Anterior cingulate cortex (tissue), 58 donors: ENCODE results near the gene MCHR1.
"Not testable (repeated sequence)": the region's sequence is repeated elsewhere in the genome, so short reads cannot be mapped to it uniquely, and the experiment has no call there.

Source experiments
- DNase-seq, 58 donors: peaks; one replicate each; lab custom pipeline; 2025; lab: John Stamatoyannopoulos, UW

MCHR1 gene

DNA sequence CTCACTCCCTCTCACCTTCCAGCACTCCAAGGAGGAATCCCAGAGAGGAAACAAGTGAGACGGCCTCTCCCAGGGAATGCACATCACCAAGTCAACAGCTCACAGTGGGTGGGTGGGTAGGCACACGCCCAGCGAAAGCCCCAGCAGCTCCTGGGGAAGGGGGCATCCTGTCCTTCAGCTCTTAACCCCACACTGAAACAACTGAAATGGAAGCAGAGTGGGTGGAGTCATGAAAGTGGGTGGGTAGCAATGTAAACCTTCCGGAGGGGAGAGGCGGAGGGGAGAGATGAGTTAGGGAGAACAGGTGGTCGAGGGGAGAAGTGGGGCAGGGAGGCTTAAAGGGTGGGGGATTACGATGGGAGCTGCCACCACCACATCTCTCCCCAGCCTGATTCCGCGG, 5.4 kb downstream of the MCHR1 start:
- no peak for DNase-seq

DNA sequence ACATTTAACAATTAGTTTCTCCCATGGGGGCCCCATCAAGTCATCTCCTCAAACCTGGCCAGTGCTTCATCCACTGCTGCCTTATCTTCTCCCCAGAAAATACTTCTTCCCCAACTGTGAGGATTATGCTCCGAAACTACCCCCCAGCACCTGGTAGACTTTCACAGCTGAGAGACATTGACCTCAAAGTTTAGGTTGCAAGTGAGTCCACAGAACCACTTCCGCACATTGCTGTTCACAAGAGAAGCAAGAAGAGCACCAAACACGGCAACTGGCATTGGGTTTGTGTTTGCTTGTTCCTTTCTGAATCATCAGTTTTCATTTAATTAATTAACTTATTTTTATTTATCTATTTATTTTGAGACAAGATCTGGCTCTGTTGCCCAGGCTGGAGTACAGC, 6.1 kb downstream of the MCHR1 start:
- DNase-seq, result no peak

DNA sequence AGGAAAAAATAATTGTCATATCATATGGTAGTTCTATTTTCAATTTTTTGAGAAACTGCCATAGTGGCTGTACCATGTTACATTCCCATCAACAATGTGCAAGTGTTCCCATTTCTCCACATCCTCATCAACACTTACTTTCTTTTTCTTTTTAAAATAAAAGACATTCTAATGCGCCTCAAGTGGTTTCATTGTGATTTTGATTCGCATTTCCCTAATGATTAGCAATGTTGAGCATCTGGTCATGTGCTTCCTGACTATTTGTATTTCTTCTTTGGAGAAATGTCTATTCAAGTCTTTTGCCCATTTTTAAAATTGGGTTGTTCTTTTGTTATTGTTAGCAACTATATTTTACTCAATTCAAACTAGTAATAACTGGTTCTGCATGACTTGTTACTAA, 8.4 kb downstream of the MCHR1 start:
- no peak for DNase-seq

DNA sequence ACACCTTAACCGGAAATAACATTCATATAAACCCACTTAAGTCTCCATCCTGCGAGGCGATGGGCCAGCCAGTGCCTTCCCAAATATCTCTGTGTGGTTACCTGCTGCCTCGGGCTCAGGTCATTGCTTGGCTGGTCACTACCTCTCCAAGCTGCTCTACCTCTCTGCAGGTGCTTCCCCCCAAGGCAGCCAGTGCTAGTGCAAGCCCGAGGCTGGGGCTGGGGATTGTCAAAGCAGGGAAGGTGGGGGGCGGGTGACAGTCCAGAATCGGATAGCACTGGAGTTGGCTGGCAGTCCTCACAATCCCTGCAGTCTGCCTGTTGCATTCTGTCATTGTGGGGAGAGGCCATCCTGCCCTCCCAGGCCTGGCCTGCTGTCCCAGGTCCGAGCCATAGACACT, 11.1 kb downstream of the MCHR1 start:
- no peak for DNase-seq

DNA sequence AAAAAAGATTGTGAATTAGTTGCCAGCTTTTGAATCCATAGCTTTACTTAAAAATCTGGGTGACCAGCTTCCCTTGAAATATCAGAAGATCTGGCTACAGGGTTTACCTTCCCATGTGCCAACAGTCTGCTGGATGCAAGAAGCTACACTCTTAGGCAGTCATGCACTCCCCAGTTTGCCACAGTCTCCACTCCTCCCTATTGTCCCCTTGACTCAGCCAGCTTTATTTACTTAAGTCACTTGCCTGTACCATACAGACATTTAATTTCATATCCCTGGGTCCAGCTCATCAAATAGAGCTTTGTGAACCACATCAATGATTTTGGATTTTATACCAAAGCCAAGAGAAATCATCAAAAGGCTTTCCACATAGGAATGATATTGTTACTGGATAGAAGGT, 12.2 kb downstream of the MCHR1 start:
- DNase-seq, result no peak

DNA sequence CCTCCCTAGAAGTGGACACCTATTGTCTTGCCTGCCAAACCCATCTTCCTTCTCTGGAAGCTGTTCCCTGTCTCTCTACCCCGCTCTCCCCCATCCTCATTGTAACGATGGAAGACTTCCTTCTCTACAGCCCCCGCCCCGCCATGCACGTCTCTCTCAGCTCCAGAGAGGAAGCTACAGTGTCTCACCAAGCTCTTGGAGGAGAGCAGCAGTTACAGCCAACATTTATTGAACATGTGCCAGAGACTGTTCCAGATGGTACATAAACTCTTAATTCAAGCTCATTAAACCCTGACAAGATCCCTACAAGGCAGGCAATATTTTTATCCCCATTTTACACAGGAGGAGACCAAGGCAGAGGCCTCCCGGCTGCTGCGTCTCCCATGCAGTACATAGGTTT, 15.1 kb downstream of the MCHR1 start:
- DNase-seq, result peak in 1 of 58 donors; percentile 16

DNA sequence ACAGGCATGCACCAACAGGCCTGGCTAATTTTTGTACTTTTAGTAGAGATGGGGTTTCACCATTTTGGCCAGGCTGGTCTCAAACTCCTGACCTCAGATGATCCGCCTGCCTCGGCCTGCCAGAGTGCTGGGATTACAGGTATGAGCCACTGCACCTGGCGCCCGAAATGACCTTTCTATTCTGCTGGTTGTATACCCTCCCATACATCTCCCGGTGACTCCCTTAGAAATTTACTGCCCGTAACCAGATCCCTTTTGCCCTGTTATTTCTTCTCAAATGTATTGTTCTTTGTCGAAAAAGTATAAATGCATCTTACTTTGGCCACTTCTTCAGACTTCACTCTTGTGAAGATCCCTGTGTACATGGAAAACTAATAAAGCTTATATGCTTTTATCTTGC, 22.0 kb downstream of the MCHR1 start:
- DNase-seq, result no peak

DNA sequence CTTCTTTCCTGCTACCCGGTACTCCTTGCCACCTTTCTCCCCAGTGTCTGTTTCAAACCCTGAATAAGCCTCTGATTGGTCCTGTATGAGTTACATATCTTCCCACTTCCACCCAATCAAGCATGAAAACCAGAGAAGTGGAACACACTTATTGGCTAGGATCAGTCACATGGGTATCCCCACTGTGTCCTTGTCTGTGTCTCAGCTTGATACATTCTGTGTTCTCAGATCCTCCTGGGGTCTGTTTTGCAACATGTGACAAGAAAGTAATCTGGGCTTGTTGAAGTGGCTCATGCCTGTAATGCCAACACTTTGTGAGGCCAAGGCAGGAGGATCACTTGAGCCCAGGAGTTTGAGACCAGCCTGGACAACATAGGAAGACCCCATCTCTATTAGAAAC, 23.9 kb downstream of the MCHR1 start:
- DNase-seq, result no peak

DNA sequence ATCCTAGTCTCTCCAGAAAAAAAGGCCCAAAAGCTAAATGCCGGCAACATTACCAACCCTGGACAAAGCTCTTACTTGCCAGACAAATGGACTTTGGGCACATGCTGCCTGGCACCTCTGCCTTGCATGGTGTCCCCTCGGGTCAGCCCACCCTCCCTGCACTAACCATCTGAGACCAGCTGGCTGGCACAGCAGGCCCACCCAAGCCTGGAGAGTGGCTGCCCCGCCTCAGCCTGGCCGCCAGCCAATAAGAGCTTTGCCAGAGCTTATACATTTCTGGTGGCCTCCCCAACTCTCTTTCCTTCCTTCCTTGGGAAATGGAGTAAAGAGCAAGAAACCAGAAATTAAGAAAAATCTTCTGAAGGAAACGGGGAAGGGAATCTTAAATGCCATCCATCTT, 24.5 kb downstream of the MCHR1 start:
- DNase-seq, result no peak

DNA sequence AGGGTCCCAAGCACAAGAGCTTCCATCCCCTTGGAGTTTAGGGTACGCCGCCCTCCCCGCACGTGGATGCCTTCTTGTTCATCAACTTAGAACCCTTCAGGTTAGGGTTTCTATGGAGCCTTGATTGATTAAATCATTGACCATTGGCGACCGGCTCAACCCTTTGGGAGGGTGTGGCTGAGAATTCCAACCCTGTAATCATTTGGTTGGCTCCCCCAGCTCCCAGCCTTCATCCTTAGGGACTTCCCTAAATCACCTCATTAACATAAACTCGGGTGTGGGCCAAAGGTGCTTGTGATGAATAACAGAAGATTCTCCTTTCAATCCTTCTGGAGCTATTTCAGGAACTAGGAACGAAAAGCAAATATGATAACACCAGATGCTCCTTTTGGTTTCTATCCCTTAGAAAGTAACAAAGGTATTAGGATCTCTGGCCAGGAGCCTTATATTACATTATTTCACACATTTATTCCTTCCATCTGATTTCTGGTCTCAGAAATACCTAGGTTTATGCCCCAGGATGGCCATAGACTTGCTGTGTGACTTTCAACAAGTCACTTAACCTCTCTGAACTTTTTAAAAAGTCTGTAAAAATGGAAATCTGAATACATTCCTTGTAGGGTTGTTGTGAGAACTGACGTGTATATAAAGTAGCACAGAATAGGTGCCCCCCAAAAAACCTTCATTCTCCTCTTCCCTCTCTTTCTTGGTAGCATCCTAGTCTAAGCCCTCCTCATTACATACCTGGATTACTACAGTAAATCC, 26.8 kb downstream of the MCHR1 start:
- no peak for DNase-seq

DNA sequence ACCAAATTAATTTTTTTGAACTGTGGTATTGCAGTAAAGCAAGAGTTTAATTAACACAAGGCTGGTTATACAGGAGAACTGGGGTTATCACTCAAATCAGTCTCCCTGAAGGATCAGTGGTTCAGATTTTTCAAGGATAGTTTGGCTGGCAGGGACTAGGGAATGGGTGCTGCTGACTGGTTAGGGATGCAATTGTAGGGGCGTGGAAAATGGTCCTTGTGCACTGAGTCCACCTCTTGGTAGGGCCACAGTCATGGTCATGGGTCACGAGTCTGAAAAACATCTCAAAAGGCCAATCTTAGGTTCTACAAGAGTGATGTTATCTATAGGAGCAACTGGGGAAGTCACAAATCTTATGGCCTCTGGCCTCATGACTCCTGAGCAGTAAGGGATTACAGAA, 27.9 kb downstream of the MCHR1 start:
- DNase-seq, result no peak

DNA sequence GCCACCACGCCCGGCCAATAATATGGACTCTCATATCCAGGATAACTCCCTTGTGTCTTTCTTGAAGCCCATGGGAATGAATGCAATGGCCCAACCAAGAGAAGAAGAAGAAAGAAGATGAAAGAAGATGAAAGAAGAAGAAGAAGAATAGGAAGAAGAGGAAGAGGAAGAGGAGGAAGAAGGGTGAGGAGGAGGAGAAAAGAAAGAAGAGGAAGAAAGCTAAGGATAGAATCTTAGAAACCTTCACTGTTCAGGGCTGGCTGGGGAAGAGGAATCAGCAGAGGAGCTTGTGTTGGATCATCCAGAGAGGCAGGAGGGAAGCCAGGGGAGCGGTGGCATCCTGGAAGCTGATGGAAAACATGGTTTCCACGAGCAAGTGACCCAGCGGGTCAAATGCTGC, 28.9 kb downstream of the MCHR1 start:
- DNase-seq, result no peak

DNA sequence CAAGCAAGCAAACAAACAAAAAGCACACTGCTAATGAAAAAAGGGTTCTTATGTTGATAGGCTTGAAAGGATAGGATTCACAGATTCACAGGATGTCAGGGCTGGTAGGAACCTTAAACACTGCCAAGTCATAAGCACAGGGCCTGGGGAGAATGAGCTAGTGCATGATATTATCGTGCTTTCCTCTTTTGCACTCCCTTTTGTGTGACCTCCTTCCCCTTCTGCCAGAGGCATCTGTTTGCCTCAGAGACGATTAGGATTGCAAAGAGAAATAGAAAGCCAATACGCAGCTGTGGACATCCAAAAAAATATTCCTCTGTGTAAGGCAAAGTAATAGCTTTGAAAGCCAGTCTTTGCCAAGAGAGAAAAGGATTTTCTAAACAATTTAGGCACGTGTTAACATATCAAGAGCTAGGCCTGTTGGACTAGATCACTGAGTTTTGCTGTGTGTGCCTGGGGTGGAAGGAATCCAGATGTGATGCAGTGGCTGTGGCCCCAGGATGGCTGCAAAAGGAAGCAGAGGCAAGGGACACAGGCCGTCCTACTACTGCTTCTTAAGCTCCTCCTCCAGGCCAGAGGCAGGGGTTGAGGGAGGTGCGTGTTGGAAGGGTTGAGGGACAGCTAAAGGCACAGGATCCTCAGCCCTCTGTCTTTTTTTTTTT, 30.6 kb downstream of the MCHR1 start:
- peak in 1 of 58 donors; percentile 5 for DNase-seq

DNA sequence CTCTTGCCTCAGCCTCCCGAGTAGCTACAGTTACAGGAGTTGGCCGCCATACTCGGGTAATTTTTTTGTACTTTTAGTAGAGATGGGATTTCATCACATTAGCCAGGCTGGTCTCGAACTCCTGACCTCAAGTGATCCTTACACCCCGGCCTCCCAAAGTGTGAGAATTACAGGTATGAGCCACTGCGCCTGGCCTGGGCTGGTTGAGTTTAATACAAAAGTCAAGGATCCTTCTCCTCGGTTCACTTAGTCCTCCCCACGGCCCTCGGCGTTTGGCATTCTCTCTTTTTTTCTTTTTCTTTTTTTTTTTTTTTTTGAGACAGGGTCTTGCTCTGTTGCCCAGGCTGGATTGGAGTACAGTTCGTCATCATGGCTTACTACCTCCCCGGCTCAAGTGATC, 33.0 kb downstream of the MCHR1 start:
- no peak for DNase-seq

DNA sequence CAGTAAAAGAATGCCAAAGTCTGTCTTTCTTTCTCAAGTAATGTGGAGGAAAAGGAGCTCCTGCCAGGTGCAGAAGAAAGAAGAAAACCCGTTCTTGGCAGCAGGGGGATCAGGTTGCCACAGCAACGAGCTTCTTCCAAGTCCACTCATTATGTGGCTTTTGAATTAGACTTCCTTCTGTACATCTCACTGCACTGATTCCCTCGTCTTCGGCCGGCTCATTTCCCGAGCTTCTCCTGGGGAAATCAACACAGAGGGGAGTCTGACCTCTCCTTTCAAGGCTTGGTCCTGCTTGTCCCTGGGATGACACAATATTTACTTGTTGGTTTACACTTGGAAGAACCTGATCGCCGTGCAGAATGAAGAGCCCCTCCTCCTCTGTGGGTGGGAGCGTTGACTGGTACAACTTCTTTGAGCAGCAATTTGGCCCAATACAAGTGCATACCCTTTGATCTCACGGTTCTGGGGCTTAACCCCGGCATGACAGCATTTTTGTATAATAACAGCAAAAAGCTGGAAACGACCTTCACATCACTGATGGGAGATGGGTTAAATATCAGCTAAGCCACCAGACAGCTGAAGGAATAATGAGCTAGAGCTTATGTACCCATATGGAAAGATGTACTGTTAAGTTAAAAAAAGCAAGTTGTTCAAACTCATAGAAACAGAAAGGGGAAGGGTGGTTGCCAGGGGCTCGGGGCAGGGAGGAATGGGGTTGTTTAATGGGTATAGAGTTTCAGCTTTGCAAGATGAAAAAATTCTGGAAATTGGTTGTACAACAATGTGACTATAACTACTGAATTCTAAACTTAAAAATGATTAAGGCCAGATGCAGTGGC, 35.4 kb downstream of the MCHR1 start:
- peak in 46 of 58 donors; percentile 5 to 77 (median 32) for DNase-seq

DNA sequence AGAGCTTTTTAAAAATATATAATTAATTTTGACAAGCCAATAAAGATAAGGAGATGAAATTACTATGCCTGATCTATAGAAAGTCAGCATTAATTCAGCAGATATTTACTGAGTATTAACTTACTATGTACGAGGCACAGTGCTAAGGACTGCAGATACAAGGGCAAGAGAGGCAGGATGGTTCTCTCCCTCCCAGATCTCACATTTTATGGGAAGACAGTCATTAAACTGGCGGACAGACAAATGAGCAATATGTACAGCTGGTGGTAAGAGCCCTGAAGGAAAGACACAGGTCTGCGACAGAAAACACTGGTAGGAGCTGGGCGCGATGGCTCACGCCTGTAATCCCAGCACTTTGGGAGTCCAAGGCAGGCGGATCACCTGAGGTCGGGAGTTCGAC, 36.8 kb downstream of the MCHR1 start:
- DNase-seq, result no peak

DNA sequence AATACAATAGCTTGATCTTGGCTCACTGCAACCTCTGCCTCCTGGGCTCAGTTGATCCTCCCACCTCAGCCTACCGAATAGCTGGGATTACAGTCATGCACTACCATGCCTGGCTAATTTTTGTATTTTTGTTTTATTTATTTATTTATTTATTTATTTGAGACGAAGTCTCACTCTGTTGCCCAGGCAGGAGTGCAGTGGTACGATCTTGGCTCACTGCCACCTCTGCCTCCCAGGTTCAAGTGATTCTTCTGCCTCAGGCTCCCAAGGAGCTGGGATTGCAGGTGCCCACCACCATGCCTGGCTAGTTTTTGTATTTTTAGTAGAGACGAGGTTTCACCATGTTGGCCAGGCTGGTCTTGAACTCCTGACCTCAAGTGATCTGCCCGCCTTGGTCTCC, 38.4 kb downstream of the MCHR1 start:
- not testable (repeated sequence) for DNase-seq

DNA sequence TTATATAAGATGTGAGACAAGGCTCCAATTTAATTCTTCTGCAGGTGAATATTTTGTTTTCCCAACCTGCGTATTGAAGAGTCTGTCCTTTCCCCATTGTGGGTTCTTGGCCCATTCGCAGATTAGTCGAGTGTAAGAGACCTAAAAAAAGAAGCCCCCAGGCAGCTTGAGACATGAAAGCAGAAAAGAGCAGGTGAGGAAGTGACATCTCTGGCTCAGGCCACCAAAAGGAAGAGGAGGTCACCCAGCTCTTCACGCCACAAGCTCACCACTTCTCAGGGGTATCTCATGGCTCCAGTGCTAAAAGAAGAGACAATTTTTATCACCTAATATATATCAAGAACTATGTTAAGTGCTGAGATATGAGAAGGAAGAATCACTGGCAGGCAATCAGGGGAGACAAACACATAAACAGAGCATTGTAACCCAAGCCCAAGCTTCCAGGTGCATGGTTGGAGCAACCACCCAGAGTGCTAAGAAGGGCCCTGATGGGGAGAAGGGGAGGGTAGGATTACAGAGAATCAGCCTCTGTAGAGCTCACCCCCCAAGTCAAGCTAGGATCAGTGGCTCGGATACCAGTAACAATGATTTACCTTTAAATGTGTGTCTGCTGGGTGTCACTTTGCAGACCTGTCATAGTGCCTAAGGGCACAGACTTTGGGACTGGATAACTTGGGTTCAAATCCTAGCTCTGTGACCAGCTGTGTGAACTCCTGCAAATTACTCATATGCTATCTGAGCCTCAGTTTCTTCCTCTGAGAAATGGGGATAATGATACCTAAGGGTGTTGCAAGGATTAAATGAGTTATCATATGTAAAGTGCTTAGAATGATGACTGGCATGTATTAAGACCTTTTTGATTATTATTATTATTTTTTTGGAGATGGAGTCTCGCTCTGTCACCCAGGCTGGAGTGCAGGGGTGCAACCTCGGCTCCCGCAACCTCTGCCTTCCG, 39.2 kb downstream of the MCHR1 start:
- DNase-seq, result no peak

DNA sequence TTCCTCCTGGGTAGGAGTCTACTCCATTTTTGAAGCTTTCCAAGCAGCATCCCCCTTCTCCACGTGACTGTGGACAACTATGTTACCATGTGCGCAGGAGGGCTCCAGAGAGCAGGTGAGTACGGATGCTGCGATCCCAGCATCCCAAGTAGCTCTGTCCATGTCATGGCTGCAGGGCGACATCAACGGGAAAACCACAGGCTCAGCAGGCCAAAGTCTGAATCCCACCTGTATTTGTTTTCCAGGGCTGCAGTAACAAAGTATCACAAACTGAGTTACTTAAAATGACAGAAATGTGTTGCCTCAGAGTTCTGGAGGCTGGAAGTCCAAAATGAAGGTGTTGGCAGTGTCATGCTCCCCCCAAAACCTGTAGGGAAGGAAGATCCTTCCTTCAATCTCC, 40.3 kb downstream of the MCHR1 start:
- no peak for DNase-seq

DNA sequence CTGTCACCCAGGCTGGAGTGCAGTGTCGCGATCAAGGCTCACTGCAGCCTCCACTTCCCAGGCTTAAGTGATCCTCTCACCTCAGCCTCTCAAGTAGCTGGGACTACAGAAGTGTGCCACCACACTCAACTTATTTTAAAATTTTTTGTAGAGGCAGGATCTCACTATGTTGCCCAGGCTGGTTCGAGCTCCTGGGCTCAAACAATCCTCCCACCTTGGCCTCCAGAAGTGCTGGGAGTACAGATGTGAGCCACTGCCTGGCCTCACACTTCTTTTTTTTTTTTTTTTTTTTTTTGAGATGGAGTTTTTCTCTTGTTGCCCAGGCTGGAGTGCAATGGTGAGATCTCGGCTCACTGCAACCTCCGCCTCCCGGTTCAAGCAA, 40.9 kb downstream of the MCHR1 start:
- DNase-seq, result not testable (repeated sequence)
